GM19351 (cell line): ENCODE results near the gene MEGF6.

ENCODE experiments used
- ATAC-seq: cut with Tn5 transposase; IDR thresholded peaks from one replicate; pipeline ENCODE4 v1.9.1; 2021; ENCODE audit warnings: mild to moderate bottlenecking, moderate library complexity; ENCODE audit not compliant: unreplicated experiment

MEGF6 gene

GRCh38 chr1:3543076-3544039 is 68.0 kb downstream of the MEGF6 start:
- no peak for ATAC-seq

DNA sequence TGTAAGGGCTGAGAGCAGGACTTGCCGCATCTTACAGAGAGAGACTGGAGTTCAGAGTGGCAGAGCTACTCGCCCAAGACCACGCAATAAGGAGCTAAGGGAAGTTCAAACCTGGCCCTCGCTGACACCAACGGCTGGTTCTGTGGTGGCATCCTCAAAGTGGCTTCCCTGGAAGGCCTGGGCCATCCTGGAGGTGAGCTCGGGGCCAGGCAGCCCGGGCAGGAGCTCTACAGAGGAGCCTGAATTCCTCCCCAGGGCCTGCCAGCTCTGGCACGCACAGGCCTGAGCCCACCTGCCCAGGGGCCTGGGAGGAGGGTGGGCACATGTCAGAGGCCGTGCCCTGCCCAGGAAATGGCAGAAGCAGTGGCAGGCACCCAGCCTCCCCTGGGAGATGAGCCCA is 68.6 kb downstream of the MEGF6 start:
- ATAC-seq = no peak

DNA sequence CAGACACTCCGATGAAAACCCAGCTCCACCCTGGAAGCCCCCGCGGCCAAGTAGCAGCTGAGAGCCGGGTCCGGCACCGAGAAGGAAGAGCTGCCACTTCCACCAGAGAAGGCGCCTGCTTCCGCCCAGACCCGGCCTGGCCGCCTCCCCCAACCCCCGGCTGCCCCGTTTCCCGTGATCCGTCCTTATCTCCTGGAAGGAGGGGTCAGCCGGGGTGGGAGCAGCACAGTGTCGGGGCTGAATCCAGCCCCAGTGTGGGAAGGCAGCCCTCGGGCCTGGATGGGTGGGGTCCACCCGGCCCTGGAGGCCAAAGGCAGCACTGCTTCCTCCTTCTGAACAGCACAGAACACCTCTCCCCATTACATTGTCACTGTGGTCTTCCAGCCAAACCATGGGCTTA is 69.4 kb downstream of the MEGF6 start:
- no peak for ATAC-seq

- ATAC-seq = no peak
Observed at GRCh38 chr1:3541465-3541864, 69.8 kb downstream of the MEGF6 start.

- ATAC-seq = no peak
Observed at GRCh38 chr1:3540876-3541275, 70.4 kb downstream of the MEGF6 start.

- no peak for ATAC-seq
Observed at GRCh38 chr1:3539707-3540425, 71.4 kb downstream of the MEGF6 start.

GRCh38 chr1:3537359-3537758 is 73.9 kb downstream of the MEGF6 start:
- ATAC-seq = no peak

- ATAC-seq = no peak
Observed at GRCh38 chr1:3536420-3537195, 74.7 kb downstream of the MEGF6 start.

DNA sequence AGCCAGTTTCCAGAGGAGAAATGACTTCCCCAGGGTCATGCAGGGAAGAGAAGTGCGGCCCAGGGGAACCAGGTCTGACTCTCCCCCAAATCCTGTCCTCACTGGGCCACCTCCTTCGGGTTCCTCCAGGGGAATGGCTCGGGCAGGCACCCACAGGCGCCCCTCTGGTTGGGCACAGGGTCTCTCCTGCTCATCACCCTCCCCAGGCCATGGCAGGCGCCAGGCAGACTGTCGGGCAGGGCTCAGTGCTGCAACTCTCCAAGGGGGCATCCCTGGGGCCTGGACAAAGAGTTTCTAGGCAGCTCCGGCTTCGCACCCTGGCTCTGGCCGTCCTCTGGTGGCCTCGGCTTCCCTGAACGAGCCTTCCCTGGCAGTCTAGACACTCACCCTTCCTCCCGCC is 75.6 kb downstream of the MEGF6 start:
- ATAC-seq = no peak

DNA sequence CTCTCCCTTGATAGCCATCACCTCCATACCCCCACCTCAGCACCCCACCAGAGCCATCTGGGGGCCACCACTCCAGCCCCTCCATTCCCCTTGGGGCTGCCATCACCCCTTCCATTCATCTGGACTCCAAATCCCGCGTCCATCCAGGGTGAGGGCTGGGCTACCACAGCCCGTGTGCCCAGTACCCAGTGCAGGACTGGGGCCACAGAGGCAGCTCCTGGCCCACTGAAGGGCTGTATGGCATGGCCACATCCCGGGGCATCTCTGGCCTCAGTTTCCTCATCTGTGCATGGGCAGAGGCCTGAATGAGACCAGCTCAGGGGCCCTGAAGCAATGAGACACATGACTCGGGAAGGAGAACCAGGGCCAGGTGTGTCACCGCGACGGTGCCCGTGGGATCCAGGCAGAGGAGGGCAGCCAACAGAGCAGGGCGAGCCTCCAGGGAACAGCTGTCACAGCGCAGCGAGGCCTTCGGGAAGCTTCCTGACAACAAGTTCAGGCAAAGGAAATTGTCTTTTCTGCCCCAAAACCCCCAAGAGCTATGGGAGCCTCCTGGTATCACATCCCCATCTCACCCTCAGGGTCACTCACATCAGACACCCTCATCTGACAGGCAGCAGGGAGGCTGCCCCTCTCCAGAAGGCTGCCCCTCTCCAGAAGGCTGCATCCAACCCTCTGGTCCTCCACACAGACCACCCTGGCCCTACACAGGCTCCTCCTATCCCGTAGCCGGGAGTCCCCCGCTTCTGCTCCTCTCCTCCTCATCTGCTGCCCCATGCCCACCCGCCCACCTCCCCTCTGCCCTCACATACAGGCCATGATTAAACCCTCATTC is 76.3 kb downstream of the MEGF6 start:
- ATAC-seq = no peak

DNA sequence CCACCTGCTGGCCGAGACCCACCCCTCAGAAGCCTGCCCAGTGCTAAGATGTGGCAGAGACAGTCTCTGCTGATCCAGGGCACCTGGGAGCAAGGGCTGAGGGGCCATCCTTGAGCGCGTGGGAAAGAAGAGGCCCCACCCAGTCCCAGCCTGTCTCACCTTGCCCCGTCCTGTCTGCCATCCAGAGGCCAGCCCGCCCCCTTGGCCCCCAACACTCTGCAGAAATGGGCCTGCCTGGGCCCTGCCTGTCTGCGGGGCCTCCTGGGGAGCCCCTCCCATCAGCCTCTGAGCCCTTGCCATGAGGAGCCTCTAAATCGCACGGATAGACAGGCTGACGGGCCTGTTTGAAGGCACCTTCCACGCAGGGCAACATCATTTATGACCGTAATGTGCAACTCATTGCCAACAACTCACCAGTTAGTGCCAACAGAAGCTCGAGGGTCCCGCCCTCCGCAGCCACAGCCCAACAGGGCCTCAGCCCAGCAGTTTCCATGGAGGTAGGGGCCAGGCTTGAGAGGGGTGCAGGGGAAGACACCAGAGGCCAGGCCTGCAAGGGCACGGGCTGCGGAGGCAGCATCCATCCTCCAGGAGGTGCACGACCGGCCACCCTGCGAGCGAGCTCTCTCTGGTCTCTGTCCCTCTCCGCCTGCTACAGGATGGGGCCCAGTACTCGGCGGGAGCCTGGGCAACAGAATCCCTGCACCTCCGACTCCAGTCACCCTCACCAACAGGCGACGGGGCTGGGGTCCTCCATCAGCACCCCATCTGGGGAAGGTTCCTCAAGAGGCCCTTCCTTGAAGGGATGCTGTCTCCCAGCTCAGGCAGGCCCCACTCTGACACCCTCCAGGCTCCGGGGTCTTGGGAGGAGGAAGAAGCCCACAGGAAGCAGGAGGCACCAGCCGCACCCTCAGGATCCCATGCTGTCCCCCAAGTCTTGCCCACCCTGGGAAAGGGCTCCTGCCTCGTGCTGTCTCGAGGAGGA is 78.0 kb downstream of the MEGF6 start:
- no peak for ATAC-seq

GRCh38 chr1:3531928-3532327 is 79.4 kb downstream of the MEGF6 start:
- ATAC-seq = no peak

GRCh38 chr1:3530926-3531818 is 80.1 kb downstream of the MEGF6 start:
- no peak for ATAC-seq

DNA sequence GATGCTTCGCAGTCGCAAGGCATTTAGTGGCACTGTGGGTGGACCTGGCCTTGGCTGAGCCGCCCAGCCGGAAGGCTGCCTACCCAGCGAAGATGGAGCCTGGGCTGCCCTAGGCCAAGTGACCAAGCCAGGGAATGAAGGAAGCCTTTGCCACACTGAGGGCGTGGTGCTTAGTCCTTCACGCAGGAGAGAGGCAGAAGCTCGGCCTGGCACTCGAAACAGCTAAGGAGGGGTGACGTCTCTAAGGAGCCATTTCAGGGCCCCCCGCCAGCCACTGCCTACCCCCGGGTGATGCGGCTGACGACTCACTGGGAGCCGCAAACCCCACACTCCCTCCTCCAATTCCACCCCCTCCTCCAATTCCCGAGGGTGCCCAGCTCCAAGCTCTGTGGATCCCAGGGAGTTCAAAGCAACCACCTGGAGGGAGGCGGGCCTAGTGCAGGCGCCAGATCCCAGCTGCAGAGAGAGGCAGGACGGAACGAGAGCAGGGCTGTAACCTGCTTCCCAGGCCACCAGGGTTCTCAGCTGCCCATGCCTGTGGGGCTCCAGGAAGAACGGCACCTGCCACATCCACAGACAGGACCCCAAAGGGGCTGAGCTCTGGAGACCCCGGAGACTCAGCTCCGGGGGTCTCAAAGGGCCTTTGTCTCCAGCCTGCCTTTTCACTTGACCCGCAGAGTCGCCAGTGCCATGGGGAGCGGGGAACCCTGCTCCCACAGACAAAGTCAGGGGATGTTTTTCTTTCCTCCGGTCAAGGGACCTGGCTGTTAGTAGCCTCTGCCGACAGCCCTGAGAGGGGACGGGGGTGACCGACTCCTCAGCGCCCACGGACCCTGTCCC is 81.0 kb downstream of the MEGF6 start:
- ATAC-seq = no peak

- ATAC-seq = no peak
Observed at GRCh38 chr1:3529099-3529729, 82.1 kb downstream of the MEGF6 start.

- no peak for ATAC-seq
Observed at GRCh38 chr1:3527774-3528173, 83.5 kb downstream of the MEGF6 start.
